ENCODE results near the gene KIF12.
"Not testable (repeated sequence)": the region's sequence is repeated elsewhere in the genome, so short reads cannot be mapped to it uniquely, and the experiment has no call there.

The KIF12 gene

GRCh38 chr9:114134827-114135396 is 35.8 kb upstream of the KIF12 start:
- FAIRE-seq (no peak), DNase-seq (ENCODE audit: insufficient read length, low spot score) (no peak)
- TF ChIP-seq PAX5 (IDR thresholded peaks at IDR 0.05; ENCODE audit: insufficient read depth, low read length, severe bottlenecking) (no peak), POLR2AphosphoS5 (IDR thresholded peaks at IDR 0.05; ENCODE audit: low read depth, low read length) (no peak), TAF1 (IDR thresholded peaks at IDR 0.05; ENCODE audit: low read depth, low read length) (no peak), SPI1 (IDR thresholded peaks at IDR 0.05; ENCODE audit: low read depth, low read length) (no peak), POLR2A (IDR thresholded peaks at IDR 0.05; ENCODE audit: low read depth, low read length) (no peak), POU2F2 (IDR thresholded peaks at IDR 0.05; ENCODE audit: low read depth, low read length) (no peak)

- TF ChIP-seq SPI1 (IDR thresholded peaks at IDR 0.05; ENCODE audit: low read depth, low read length) (no peak), PAX5 (IDR thresholded peaks at IDR 0.05; ENCODE audit: insufficient read depth, low read length, severe bottlenecking) (no peak), POU2F2 (IDR thresholded peaks at IDR 0.05; ENCODE audit: low read depth, low read length) (no peak), POLR2A (IDR thresholded peaks at IDR 0.05; ENCODE audit: low read depth, low read length) (no peak), TAF1 (IDR thresholded peaks at IDR 0.05; ENCODE audit: low read depth, low read length) (no peak), POLR2AphosphoS5 (IDR thresholded peaks at IDR 0.05; ENCODE audit: low read depth, low read length) (no peak)
Measured at GRCh38 chr9:114132550-114132918, 33.4 kb upstream of the KIF12 start.

GRCh38 chr9:114131808-114132549 is 32.9 kb upstream of the KIF12 start:
- DNase-seq (ENCODE audit: insufficient read length, low spot score): no peak
- TF ChIP-seq POLR2A (IDR thresholded peaks at IDR 0.05; ENCODE audit: low read depth, low read length) (no peak), POLR2AphosphoS5 (IDR thresholded peaks at IDR 0.05; ENCODE audit: low read depth, low read length) (no peak), TAF1 (IDR thresholded peaks at IDR 0.05; ENCODE audit: low read depth, low read length) (no peak), POU2F2 (IDR thresholded peaks at IDR 0.05; ENCODE audit: low read depth, low read length) (no peak), PAX5 (IDR thresholded peaks at IDR 0.05; ENCODE audit: insufficient read depth, low read length, severe bottlenecking) (no peak), SPI1 (IDR thresholded peaks at IDR 0.05; ENCODE audit: low read depth, low read length) (no peak)
- FAIRE-seq: no peak

More at GRCh38 chr9:114132550-114132918, 33.4 kb upstream of the KIF12 start:
- FAIRE-seq (no peak), DNase-seq (ENCODE audit: insufficient read length, low spot score) (no peak)

GRCh38 chr9:114130624-114131277 is 31.7 kb upstream of the KIF12 start:
- no peak for FAIRE-seq

GRCh38 chr9:114130141-114130540 is 31.0 kb upstream of the KIF12 start:
- no peak for DNase-seq (ENCODE audit: insufficient read length, low spot score)
- no peak for FAIRE-seq
- TF ChIP-seq POLR2AphosphoS5 (IDR thresholded peaks at IDR 0.05; ENCODE audit: low read depth, low read length) (no peak), POLR2A (IDR thresholded peaks at IDR 0.05; ENCODE audit: low read depth, low read length) (no peak), TAF1 (IDR thresholded peaks at IDR 0.05; ENCODE audit: low read depth, low read length) (no peak), PAX5 (IDR thresholded peaks at IDR 0.05; ENCODE audit: insufficient read depth, low read length, severe bottlenecking) (no peak), POU2F2 (IDR thresholded peaks at IDR 0.05; ENCODE audit: low read depth, low read length) (no peak), SPI1 (IDR thresholded peaks at IDR 0.05; ENCODE audit: low read depth, low read length) (no peak)

More at GRCh38 chr9:114130624-114131277, 31.7 kb upstream of the KIF12 start:
- TF ChIP-seq POU2F2 (IDR thresholded peaks at IDR 0.05; ENCODE audit: low read depth, low read length) (no peak), TAF1 (IDR thresholded peaks at IDR 0.05; ENCODE audit: low read depth, low read length) (no peak)
- no peak for DNase-seq (ENCODE audit: insufficient read length, low spot score)

- not testable (repeated sequence) for FAIRE-seq
Measured at GRCh38 chr9:114128759-114129158, 29.7 kb upstream of the KIF12 start.

GRCh38 chr9:114126247-114127060 is 27.4 kb upstream of the KIF12 start:
- TF ChIP-seq SPI1 (IDR thresholded peaks at IDR 0.05; ENCODE audit: low read depth, low read length): no peak
- TF ChIP-seq TAF1 (IDR thresholded peaks at IDR 0.05; ENCODE audit: low read depth, low read length): no peak
- TF ChIP-seq POLR2A (IDR thresholded peaks at IDR 0.05; ENCODE audit: low read depth, low read length): no peak
- TF ChIP-seq POU2F2 (IDR thresholded peaks at IDR 0.05; ENCODE audit: low read depth, low read length): no peak
- TF ChIP-seq POLR2AphosphoS5 (IDR thresholded peaks at IDR 0.05; ENCODE audit: low read depth, low read length): no peak
- no peak for TF ChIP-seq PAX5 (IDR thresholded peaks at IDR 0.05; ENCODE audit: insufficient read depth, low read length, severe bottlenecking)
- FAIRE-seq (no peak), DNase-seq (ENCODE audit: insufficient read length, low spot score) (no peak)

More at GRCh38 chr9:114128759-114129158, 29.7 kb upstream of the KIF12 start:
- DNase-seq (ENCODE audit: insufficient read length, low spot score): not testable (repeated sequence)

- FAIRE-seq (no peak), DNase-seq (ENCODE audit: insufficient read length, low spot score) (no peak)
- no peak for TF ChIP-seq POLR2A (IDR thresholded peaks at IDR 0.05; ENCODE audit: low read depth, low read length)
- TF ChIP-seq TAF1 (IDR thresholded peaks at IDR 0.05; ENCODE audit: low read depth, low read length): no peak
Measured at GRCh38 chr9:114125476-114126013, 26.5 kb upstream of the KIF12 start.

GRCh38 chr9:114124666-114125475 is 25.8 kb upstream of the KIF12 start:
- TF ChIP-seq POLR2A (IDR thresholded peaks at IDR 0.05; ENCODE audit: low read depth, low read length): no peak
- no peak for TF ChIP-seq POLR2AphosphoS5 (IDR thresholded peaks at IDR 0.05; ENCODE audit: low read depth, low read length)
- TF ChIP-seq SPI1 (IDR thresholded peaks at IDR 0.05; ENCODE audit: low read depth, low read length): no peak
- TF ChIP-seq POU2F2 (IDR thresholded peaks at IDR 0.05; ENCODE audit: low read depth, low read length): no peak
- no peak for TF ChIP-seq PAX5 (IDR thresholded peaks at IDR 0.05; ENCODE audit: insufficient read depth, low read length, severe bottlenecking)
- no peak for TF ChIP-seq TAF1 (IDR thresholded peaks at IDR 0.05; ENCODE audit: low read depth, low read length)
- no peak for FAIRE-seq
- no peak for DNase-seq (ENCODE audit: insufficient read length, low spot score)

Data from GM12891 (cell line).